Spleen (tissue), 7 donors: ENCODE data around the gene RELL1.

Experiments used
- POLR2A ChIP-seq, 3 donors: fragments of 450-650 bp; IDR thresholded peaks; one replicate each; pipeline ENCODE4 v1.5.1; 2017; ENCODE audit warnings: antibody characterized with exemption in 3 of 3, mild to moderate bottlenecking in 1 of 3
- TF ChIP-seq, protein P1 (sequence below), 11 experiments: fragments of 200-600 bp in 7 of 11; fragments of 450-650 bp in 4 of 11; sonication (generic) in 4 of 11; IDR thresholded peaks in 8 of 11; conservative IDR thresholded peaks in 3 of 11; 1 replicate in 7 of 11; 2 replicates in 4 of 11; pipeline versions ENCODE4 v1.4.0 to v1.8.0; 2016 to 2021; ENCODE audit warnings: antibody characterized with exemption in 11 of 11, inconsistent platforms in 4 of 11, mild to moderate bottlenecking in 1 of 11
- donor health status: DM: no; HTN: no; CAD: no; lungs with moderate emphysema.
- donor health status: DM: no; HTN: no; CAD: no.
- donor health status: DM: no; HTN: no; CAD: no.

DNA sequence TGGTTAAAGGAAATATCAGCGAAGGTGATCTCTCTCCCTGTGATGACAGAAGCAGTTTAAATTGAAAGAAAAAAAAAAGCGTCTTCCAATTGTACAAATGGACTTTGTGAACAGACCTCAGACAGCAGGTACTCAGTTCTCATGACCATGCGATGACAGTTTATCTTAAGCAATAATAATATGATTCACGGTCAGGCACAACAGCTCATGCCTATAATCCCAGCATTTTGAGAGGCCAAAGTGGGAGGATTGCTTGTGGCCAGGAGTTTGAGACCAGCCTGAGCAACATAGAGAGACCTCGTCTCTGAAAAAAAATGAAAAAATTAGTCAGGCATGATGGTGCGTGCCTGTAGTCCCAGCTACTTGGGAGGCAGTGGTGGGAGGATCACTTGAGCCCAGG lies 51.0 kb downstream of the RELL1 start:
- TF ChIP-seq, protein P1, sequence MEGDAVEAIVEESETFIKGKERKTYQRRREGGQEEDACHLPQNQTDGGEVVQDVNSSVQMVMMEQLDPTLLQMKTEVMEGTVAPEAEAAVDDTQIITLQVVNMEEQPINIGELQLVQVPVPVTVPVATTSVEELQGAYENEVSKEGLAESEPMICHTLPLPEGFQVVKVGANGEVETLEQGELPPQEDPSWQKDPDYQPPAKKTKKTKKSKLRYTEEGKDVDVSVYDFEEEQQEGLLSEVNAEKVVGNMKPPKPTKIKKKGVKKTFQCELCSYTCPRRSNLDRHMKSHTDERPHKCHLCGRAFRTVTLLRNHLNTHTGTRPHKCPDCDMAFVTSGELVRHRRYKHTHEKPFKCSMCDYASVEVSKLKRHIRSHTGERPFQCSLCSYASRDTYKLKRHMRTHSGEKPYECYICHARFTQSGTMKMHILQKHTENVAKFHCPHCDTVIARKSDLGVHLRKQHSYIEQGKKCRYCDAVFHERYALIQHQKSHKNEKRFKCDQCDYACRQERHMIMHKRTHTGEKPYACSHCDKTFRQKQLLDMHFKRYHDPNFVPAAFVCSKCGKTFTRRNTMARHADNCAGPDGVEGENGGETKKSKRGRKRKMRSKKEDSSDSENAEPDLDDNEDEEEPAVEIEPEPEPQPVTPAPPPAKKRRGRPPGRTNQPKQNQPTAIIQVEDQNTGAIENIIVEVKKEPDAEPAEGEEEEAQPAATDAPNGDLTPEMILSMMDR (IDR thresholded peaks at IDR 0.05 in 8 of 11, conservative IDR thresholded peaks at IDR 0.05 in 3 of 11), result no peak
- TF ChIP-seq POLR2A (IDR thresholded peaks at IDR 0.05), result no peak
